ENCODE results near the gene SLC25A51.

GRCh38 chr9:37923796-37924427 lies 20.0 kb upstream of the SLC25A51 start:
- no peak for TF ChIP-seq GATA2 (IDR thresholded peaks at IDR 0.05; ENCODE audit: insufficient read depth, insufficient read length, low read depth, low read length)
- TF ChIP-seq CTCF (IDR thresholded peaks at IDR 0.05; ENCODE audit: extremely low read depth in 1 of 2, insufficient read depth in 1 of 2, low read depth in 1 of 2, low read length in 2 of 2) = no peak
- TF ChIP-seq FOS (IDR thresholded peaks at IDR 0.05; ENCODE audit: borderline replicate concordance, insufficient read depth, low read length) = no peak
- TF ChIP-seq POLR2A (IDR thresholded peaks at IDR 0.05; ENCODE audit: low read depth, low read length) = no peak
- TF ChIP-seq POLR2AphosphoS5 (IDR thresholded peaks at IDR 0.05; ENCODE audit: insufficient read depth, low read depth, low read length) = no peak
- TF ChIP-seq EZH2 (IDR thresholded peaks at IDR 0.05; ENCODE audit: borderline replicate concordance, low read depth, low read length, severe bottlenecking) = no peak
- TF ChIP-seq, protein P1, sequence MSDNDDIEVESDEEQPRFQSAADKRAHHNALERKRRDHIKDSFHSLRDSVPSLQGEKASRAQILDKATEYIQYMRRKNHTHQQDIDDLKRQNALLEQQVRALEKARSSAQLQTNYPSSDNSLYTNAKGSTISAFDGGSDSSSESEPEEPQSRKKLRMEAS (IDR thresholded peaks at IDR 0.05; ENCODE audit: insufficient read depth, insufficient read length) = no peak
- no peak for TF ChIP-seq JUN (IDR thresholded peaks at IDR 0.05; ENCODE audit: borderline replicate concordance, insufficient read depth, insufficient read length, low read depth)
